Coronary artery (tissue), 2 donors: ENCODE data around the gene LCE3C.
"Not testable (repeated sequence)": the region's sequence is repeated elsewhere in the genome, so short reads cannot be mapped to it uniquely, and the experiment has no call there.

Experiments
- DNase-seq: peaks from one replicate; pipeline ENCODE4 v3.0.0-alpha.2; 2017; ENCODE audit warnings: low spot score
- H3K27ac ChIP-seq, 2 donors: fragments of 200-600 bp; sonication (generic); one replicate each; pipeline ENCODE4 v1.5.1; 2016 to 2019
- H3K4me3 ChIP-seq: fragments of 200-600 bp; sonication (generic); 2 replicates; pipeline ENCODE4 v1.5.1; 2016; ENCODE audit warnings: mild to moderate bottlenecking, moderate library complexity
- TF ChIP-seq, protein P1 (sequence below): fragments of 200-600 bp; sonication (generic); IDR thresholded peaks from one replicate; pipeline ENCODE4 v1.5.1; 2019; ENCODE audit warnings: antibody characterized with exemption

The LCE3C gene

DNA sequence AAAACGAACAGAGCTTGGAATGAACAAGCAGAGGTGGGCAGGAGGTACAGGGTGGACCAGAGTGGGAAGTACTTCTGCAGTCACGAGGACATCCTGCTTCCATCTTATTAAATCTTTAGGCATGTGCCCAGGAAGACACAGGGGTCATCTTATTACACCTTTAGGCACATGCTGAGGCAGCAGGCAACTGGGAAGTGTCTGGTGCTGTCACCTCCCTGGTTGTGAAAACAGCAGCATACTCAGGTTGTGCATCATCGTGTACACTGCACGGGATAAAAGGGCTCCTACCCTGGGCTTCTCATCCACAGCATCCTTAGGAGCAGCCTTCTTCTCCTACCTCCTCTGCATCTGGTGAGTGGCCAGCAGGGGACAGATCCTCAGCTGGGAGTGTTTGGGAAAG, at the start of gene LCE3C:
TSS of gene LCE3C (plus strand) at position 301 of the 400 bp plus-strand sequence. CDS start 498 bp downstream, outside the sequence.
- TF ChIP-seq, protein P1, sequence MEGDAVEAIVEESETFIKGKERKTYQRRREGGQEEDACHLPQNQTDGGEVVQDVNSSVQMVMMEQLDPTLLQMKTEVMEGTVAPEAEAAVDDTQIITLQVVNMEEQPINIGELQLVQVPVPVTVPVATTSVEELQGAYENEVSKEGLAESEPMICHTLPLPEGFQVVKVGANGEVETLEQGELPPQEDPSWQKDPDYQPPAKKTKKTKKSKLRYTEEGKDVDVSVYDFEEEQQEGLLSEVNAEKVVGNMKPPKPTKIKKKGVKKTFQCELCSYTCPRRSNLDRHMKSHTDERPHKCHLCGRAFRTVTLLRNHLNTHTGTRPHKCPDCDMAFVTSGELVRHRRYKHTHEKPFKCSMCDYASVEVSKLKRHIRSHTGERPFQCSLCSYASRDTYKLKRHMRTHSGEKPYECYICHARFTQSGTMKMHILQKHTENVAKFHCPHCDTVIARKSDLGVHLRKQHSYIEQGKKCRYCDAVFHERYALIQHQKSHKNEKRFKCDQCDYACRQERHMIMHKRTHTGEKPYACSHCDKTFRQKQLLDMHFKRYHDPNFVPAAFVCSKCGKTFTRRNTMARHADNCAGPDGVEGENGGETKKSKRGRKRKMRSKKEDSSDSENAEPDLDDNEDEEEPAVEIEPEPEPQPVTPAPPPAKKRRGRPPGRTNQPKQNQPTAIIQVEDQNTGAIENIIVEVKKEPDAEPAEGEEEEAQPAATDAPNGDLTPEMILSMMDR = no peak
- no peak for DNase-seq
- no peak within 1 kb of the TSS for H3K4me3 ChIP-seq
- H3K27ac ChIP-seq = no peak within 1 kb of the TSS

GRCh38 chr1:152565115-152565514, 34.9 kb upstream of the LCE3C start:
- TF ChIP-seq, protein P1 = no peak
- DNase-seq = no peak
- H3K27ac ChIP-seq = no peak overlapping the region
- H3K4me3 ChIP-seq = no peak overlapping the region

DNA sequence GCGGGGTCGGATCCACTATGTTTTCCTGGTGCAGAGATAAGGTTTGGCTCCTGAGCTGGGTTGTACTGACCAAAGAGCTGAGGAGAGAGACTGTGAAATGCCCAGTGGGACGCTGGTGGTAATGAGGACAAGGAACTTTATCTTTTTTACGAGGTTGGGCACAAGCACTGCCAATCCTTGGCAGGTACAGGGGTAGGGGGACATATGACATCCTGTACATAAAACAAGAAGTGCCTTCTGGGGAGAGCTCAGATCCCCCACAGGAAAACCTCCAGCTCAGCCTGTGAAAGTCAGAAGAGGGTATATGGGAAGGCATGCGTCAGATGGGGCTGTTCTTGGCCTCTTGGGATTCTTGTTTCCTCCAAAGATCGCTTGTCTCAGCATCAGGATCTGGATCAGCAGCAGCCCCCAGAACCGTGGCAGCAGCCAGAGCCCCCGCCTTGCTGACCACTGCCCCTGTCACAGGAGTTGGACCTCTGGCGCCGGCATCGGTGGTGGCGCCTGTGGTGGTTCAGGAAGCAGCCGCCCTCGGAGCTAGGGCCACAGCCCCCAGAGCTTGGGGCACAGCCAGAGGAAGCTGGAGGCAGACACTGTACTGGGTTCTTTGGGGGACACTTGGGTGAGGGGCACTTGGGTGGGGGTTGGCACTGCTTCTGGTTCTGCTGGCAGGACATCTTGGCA, 34.4 kb upstream of the LCE3C start:
- TF ChIP-seq, protein P1 = no peak
- no peak for DNase-seq
- Histone ChIP-seq H3K4me3 (no peak overlapping the region), H3K27ac (no peak overlapping the region)

DNA sequence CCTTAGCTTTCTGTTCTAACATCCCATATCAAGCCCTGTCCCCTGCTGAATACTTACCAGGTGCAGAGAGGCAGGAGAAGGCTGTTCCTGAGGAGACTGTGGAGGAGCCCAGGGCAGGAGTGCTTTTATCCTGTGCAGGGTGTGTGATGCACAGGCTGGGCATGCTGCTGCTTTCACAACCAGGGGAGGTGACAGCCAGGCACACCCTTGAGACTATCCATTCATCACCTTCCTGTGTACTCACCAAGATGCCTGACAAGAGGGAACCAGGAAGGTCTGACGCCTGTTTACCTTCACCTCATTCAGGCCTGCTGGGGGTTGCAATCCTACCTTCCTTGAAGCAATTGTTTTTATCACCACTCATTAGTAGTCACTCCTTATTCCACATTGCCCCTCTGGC, 33.4 kb upstream of the LCE3C start, which contains the start of gene LCE3E:
TSS of gene LCE3E (minus strand) at position 100 of the 400 bp plus-strand sequence. CDS start 572 bp downstream, outside the sequence.
- TF ChIP-seq, protein P1 = no peak
- Histone ChIP-seq H3K4me3 (no peak within 1 kb of the TSS), H3K27ac (no peak within 1 kb of the TSS)
- no peak for DNase-seq

DNA sequence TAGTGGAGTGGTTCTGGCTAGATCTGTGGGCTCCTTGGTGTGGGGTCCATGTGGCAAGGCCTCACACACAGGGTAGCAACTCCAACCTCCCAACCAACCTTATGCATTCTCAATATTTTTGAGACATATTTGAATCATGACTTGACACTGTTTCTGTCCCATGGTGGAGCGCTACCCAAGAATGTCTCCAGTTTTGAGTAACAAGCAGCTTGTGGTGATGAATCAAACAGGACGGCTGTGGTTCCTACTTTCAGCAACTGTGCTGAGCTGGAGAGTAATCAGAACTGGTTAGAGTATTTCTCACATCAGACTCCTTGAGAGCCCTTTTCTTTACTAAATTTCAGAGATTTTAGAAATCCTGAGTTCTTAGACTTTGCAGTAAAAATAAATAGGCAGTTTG, 22.9 kb upstream of the LCE3C start:
- Histone ChIP-seq H3K4me3 (no peak overlapping the region), H3K27ac (no peak overlapping the region)
- no peak for DNase-seq
- TF ChIP-seq, protein P1 = no peak

- DNase-seq, H3K4me3 ChIP-seq, H3K27ac ChIP-seq: not testable (repeated sequence)
Observed at GRCh38 chr1:152579526-152579925, 20.5 kb upstream of the LCE3C start.

DNA sequence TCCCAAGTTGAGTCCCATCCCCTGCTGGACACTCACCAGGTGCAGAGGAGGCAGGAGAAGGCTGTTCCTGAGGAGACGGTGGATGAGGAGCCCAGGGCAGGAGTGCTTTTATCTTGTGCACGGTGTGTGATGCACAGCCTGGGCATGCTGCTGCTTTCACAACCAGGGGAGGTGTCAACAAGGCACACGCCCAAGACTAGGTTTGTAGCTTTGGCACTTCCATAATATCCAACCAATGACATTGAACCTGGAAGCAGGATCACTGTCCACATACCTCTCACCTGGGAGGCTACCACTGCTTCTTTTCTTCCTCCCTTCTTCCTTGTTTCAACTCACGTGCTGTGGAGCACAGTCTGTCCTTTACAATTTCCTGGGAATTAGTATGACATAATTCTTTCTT, 19.6 kb upstream of the LCE3C start, which contains the start of gene LCE3D:
TSS of gene LCE3D (minus strand) at position 84 of the 400 bp plus-strand sequence. CDS start 580 bp downstream, outside the sequence.
- TF ChIP-seq, protein P1 = no peak
- DNase-seq = no peak
- no peak within 1 kb of the TSS for H3K27ac ChIP-seq
- no peak within 1 kb of the TSS for H3K4me3 ChIP-seq
